Measurements from ENCODE around the gene PIK3R3. TPM values are rescaled to one million over a fixed set of nuclear protein-coding genes. Genes with fewer than 3 reads are reported as not detected.

The PIK3R3 gene
- total and polyA plus RNA-seq, 8 donors: 1.2 to 4.9 (median 4.1) TPM

GRCh38 chr1:46081206-46081605 is 51.2 kb downstream of the PIK3R3 start:
- TF ChIP-seq CTCF (IDR thresholded peaks at IDR 0.05): no peak
- Histone ChIP-seq H3K9me3 (no peaks in the 10 kb centered on the region), H3K4me3 (no peak overlapping the region), H3K27me3 (no peaks in the 10 kb centered on the region), H3K27ac (no peak overlapping the region), H3K36me3 (no peaks in the 10 kb centered on the region), H3K4me1 (no peaks in the 10 kb centered on the region)
- no peak for ATAC-seq
- WGBS, 2 donors: 82 to 85% methylated on average over 7 of the region's 7 CpGs
- FAIRE-seq: no peak
- no peak for DNase-seq
- intact Hi-C loops (cut with DNase I): no loop called here

GRCh38 chr1:46080257-46080656 is 52.2 kb downstream of the PIK3R3 start:
- H3K27me3 ChIP-seq: no peaks in the 10 kb centered on the region
- DNase-seq (no peak), FAIRE-seq (no peak), ATAC-seq (no peak)
- no peaks in the 10 kb centered on the region for H3K9me3 ChIP-seq
- 70 to 79% methylated on average over 3 of the region's 3 CpGs for WGBS, 2 donors
- no peak overlapping the region for H3K4me3 ChIP-seq
- H3K4me1 ChIP-seq: no peaks in the 10 kb centered on the region
- intact Hi-C loops (cut with DNase I): no loop called here
- H3K36me3 ChIP-seq: no peaks in the 10 kb centered on the region
- TF ChIP-seq CTCF (IDR thresholded peaks at IDR 0.05): no peak
- H3K27ac ChIP-seq: no peak overlapping the region

- WGBS, 2 donors: 88 to 90% methylated on average over 4 of the region's 4 CpGs
- intact Hi-C loops (cut with DNase I): no loop called here
- Histone ChIP-seq H3K27me3 (no peaks in the 10 kb centered on the region), H3K9me3 (no peaks in the 10 kb centered on the region), H3K4me3 (no peak overlapping the region), H3K27ac (no peak overlapping the region), H3K4me1 (no peaks in the 10 kb centered on the region), H3K36me3 (no peaks in the 10 kb centered on the region)
- DNase-seq (no peak), ATAC-seq (no peak), FAIRE-seq (no peak)
- TF ChIP-seq CTCF (IDR thresholded peaks at IDR 0.05): no peak
Measured at GRCh38 chr1:46077644-46078043, 54.8 kb downstream of the PIK3R3 start.

- Histone ChIP-seq H3K36me3 (no peaks in the 10 kb centered on the region), H3K27ac (no peak overlapping the region), H3K4me3 (no peak overlapping the region), H3K4me1 (no peaks in the 10 kb centered on the region), H3K27me3 (no peaks in the 10 kb centered on the region), H3K9me3 (no peaks in the 10 kb centered on the region)
- no peak for TF ChIP-seq CTCF (IDR thresholded peaks at IDR 0.05)
- no peak for ATAC-seq
- intact Hi-C loops (cut with DNase I): no loop called here
- WGBS, 2 donors: 79 to 84% methylated on average over 2 of the region's 2 CpGs
- DNase-seq: no peak
- FAIRE-seq: no peak
Measured at GRCh38 chr1:46076343-46076742, 56.1 kb downstream of the PIK3R3 start.

- no peak for FAIRE-seq
- intact Hi-C loops (cut with DNase I): no loop called here
Measured at GRCh38 chr1:46072975-46073374, 59.5 kb downstream of the PIK3R3 start.

More at GRCh38 chr1:46072975-46073374, 59.5 kb downstream of the PIK3R3 start:
- no peak for ATAC-seq
- TF ChIP-seq CTCF (IDR thresholded peaks at IDR 0.05): no peak
- no peak for DNase-seq
- Histone ChIP-seq H3K27ac (no peak overlapping the region), H3K36me3 (no peaks in the 10 kb centered on the region), H3K9me3 (no peaks in the 10 kb centered on the region), H3K4me3 (no peak overlapping the region), H3K27me3 (no peaks in the 10 kb centered on the region), H3K4me1 (no peaks in the 10 kb centered on the region)
- 97 to 99% methylated on average over 1 of the region's 1 CpG for WGBS, 2 donors

Measured in pancreas (tissue), 10 donors.